ENCODE results near the gene NFAT5.
"Not testable (repeated sequence)": the region's sequence is repeated elsewhere in the genome, so short reads cannot be mapped to it uniquely, and the experiment has no call there.

Gene NFAT5, protein sequence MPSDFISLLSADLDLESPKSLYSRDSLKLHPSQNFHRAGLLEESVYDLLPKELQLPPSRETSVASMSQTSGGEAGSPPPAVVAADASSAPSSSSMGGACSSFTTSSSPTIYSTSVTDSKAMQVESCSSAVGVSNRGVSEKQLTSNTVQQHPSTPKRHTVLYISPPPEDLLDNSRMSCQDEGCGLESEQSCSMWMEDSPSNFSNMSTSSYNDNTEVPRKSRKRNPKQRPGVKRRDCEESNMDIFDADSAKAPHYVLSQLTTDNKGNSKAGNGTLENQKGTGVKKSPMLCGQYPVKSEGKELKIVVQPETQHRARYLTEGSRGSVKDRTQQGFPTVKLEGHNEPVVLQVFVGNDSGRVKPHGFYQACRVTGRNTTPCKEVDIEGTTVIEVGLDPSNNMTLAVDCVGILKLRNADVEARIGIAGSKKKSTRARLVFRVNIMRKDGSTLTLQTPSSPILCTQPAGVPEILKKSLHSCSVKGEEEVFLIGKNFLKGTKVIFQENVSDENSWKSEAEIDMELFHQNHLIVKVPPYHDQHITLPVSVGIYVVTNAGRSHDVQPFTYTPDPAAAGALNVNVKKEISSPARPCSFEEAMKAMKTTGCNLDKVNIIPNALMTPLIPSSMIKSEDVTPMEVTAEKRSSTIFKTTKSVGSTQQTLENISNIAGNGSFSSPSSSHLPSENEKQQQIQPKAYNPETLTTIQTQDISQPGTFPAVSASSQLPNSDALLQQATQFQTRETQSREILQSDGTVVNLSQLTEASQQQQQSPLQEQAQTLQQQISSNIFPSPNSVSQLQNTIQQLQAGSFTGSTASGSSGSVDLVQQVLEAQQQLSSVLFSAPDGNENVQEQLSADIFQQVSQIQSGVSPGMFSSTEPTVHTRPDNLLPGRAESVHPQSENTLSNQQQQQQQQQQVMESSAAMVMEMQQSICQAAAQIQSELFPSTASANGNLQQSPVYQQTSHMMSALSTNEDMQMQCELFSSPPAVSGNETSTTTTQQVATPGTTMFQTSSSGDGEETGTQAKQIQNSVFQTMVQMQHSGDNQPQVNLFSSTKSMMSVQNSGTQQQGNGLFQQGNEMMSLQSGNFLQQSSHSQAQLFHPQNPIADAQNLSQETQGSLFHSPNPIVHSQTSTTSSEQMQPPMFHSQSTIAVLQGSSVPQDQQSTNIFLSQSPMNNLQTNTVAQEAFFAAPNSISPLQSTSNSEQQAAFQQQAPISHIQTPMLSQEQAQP (N-terminal part only)

DNA sequence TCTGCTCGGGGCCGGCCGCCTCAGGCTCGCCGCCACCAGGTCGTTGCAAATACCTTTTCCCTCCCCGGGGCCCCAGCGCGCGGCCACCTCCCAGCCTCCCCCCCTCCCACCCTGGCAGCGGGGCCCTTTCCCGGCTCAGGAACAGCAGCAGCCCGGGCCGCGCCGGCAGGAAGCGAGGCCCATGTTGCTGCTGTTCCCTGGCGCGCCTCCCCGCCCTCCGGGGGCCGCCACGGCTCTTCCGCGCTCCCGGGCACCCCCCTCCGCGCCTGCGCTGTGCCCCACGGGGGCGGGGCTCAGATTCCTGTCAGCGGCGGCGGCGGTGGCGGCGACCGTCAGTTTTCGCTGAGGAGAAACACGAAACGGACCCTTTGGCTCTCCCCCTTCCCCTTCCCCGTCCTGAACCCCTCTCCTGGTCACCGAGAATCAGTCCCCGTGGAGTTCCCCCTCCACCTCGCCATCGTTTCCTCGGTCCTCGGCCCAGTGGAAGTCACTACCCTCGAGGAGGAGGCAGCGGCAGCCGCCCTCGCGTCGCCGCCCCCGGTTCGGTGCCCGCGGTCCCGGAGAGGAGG is at the start of gene NFAT5:
Gene NFAT5, plus strand, starts transcription at position 296 of the 569 bp plus-strand sequence. CDS start 336 bp downstream, outside the sequence.
- no peak for DNase-seq (ENCODE audit: extremely low read depth, low read depth)
- H3K4me3 ChIP-seq (replicated peaks; ENCODE audit: low read depth, low read length) = peak within 1 kb of the TSS; percentile 94
- TF ChIP-seq, protein P1, sequence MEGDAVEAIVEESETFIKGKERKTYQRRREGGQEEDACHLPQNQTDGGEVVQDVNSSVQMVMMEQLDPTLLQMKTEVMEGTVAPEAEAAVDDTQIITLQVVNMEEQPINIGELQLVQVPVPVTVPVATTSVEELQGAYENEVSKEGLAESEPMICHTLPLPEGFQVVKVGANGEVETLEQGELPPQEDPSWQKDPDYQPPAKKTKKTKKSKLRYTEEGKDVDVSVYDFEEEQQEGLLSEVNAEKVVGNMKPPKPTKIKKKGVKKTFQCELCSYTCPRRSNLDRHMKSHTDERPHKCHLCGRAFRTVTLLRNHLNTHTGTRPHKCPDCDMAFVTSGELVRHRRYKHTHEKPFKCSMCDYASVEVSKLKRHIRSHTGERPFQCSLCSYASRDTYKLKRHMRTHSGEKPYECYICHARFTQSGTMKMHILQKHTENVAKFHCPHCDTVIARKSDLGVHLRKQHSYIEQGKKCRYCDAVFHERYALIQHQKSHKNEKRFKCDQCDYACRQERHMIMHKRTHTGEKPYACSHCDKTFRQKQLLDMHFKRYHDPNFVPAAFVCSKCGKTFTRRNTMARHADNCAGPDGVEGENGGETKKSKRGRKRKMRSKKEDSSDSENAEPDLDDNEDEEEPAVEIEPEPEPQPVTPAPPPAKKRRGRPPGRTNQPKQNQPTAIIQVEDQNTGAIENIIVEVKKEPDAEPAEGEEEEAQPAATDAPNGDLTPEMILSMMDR (IDR thresholded peaks at IDR 0.05; ENCODE audit: low read depth, low read length, missing control alignments) = no peak

DNA sequence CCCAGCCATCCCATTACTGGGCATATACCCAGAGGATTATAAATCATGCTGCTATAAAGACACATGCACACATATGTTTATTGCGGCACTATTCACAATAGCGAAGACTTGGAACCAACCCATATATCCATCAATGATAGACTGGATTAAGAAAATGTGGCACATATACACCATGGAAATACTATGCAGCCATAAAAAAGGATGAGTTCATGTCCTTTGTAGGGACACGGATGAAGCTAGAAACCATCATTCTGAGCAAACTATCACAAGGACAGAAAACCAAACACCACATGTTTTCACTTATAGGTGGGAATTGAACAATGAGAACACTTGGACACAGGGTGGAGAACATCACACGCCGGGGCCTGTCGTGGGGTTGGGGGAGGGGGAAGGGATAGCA is 47.9 kb upstream of the NFAT5 start:
- not testable (repeated sequence) for H3K4me3 ChIP-seq (replicated peaks; ENCODE audit: low read depth, low read length); DNase-seq (ENCODE audit: extremely low read depth, low read depth)

DNA sequence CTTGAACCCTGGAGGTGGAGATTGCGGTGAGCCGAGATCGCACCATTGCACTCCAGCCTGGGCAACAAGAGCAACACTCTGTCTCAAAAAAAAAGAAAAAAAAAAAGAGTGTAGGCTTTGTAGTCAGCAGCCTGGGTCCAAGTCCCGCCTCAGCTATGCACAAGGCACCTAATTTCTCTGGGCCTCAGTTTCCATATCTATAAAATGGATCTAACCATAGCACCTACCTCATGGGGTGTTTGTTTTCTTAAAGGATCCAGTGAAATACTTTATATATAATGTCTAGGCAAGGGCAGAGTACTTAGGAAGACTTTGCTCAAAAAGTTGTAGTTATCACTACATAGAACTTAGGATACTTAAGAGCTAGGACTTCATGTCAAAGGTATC is 45.4 kb upstream of the NFAT5 start:
- no peak overlapping the region for H3K4me3 ChIP-seq (replicated peaks; ENCODE audit: low read depth, low read length)
- TF ChIP-seq, protein P1 (IDR thresholded peaks at IDR 0.05; ENCODE audit: low read depth, low read length, missing control alignments) = no peak

DNA sequence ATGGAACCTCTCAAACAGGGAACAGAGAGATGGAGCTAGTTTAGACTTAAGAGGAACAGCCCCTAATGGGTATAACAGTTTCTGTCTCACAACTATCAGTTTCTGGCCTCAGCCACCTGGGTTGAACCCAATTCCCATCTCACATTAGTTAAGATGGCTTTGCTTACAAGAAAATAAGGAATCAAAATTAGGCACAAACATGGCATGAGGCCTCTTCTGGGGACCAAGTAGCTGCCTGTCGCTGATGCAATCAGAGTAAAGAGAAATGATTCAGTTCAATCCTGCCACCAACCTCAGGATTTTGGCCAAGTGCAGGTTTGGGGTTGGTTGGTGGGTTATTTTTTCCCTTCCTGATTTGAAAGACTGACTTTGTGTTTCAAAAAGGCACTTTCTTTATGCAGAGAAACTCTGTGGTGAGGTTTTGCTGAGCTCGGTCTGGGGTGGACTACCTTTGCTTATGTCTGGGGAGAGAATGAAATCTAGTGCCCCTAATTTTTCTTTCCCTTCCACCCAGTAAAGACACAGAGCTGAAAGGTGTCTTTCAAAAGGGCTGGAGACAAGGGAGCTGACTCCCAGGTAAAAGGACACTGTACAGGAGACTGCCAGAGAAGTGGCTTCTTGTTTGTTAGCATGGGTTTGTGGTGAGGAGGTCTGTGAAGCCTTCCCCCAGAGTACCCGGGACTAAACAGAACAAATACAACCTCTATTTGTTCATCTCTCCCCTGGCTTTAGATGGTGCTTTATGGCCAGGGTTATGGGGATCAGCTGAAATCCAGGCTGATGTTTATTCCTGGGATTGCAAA is 44.8 kb upstream of the NFAT5 start:
- no peak overlapping the region for H3K4me3 ChIP-seq (replicated peaks; ENCODE audit: low read depth, low read length)
- no peak for DNase-seq (ENCODE audit: extremely low read depth, low read depth)
- TF ChIP-seq, protein P1 (IDR thresholded peaks at IDR 0.05; ENCODE audit: low read depth, low read length, missing control alignments) = no peak

More for the DNA sequence above, 45.4 kb upstream of the NFAT5 start:
- DNase-seq (ENCODE audit: extremely low read depth, low read depth) = no peak

DNA sequence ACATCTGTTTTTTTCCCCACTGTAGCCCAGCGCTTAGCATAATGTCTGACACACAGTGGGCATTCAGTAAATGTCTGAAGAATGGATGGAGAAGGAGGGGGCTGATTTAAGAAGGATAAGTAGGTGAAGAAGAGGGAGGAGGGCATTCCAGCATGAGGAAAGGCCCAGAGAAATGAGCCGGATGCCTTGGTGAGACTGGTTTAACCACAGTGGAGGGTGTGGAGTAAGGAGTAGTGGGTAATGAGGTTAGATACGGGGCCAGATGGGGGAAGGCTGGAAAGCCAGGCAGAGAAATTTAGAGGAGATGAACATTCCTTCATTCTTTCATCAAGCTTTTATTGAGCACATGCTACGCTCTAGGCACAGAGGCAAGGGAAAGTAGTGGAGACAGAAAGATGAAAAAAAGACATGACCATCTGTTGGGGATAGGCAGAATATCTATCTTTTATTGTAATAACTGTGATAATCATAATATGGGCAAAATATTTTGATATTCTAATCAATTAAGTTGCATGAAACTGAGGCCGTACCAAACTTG is 43.7 kb upstream of the NFAT5 start:
- DNase-seq (ENCODE audit: extremely low read depth, low read depth) = no peak
- H3K4me3 ChIP-seq (replicated peaks; ENCODE audit: low read depth, low read length) = no peak overlapping the region
- TF ChIP-seq, protein P1 (IDR thresholded peaks at IDR 0.05; ENCODE audit: low read depth, low read length, missing control alignments) = no peak

DNA sequence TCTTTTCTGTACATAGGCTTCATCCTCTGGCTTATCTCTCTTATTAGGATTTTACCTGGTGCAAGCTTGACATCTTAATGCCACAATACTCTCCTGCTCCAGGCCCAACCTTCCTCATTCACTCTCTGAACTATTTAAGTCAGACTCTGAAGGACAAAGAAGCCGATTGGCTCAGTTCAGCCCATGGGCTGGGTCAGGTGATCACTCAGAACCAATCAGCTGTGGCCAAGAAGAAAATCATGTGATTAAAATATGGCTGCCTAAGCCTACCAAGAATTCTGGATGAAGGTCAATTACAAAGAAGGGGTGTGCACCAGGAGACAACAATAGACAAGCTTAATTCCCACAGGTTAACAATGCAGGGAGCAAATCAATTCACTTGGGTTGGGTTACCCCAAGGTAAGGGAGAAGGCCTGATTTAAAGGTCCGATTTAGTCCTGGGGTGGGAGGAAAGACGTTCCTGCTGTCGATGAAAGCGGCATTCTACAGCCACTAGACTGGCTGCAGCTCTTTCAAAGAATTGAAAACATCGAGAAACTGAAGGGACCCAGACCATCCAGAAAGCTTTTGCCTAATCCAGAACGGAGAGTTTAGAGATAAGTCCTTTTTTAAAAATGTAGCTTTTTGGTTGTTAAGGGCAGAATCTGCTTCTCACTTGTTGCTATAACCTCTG is 42.9 kb upstream of the NFAT5 start:
- no peak for DNase-seq (ENCODE audit: extremely low read depth, low read depth)
- no peak overlapping the region for H3K4me3 ChIP-seq (replicated peaks; ENCODE audit: low read depth, low read length)
- TF ChIP-seq, protein P1 (IDR thresholded peaks at IDR 0.05; ENCODE audit: low read depth, low read length, missing control alignments) = no peak
